IMR-90 (cell line): Measurements from ENCODE around the gene GSTP1. TPM values are rescaled to one million over a fixed set of nuclear protein-coding genes. Genes with fewer than 3 reads are reported as not detected.

Experiments used
- POLR2A ChIP-seq: IDR thresholded peaks from 2 replicates; pipeline ENCODE4 v1.6.1; 2012; ENCODE audit warnings: mild to moderate bottlenecking, low read depth, low read length
- RAD21 ChIP-seq: IDR thresholded peaks from 2 replicates; pipeline ENCODE4 v1.6.1; 2012; ENCODE audit warnings: low read length, improper control_type of control experiment
- SMC3 ChIP-seq: fragments of 150-350 bp; IDR thresholded peaks from 2 replicates; pipeline ENCODE4 v1.6.1; 2016; ENCODE audit warnings: low read depth, mild to moderate bottlenecking, antibody characterized with exemption, low read length, moderate library complexity
- polyA plus RNA-seq, 3 experiments: library from polyadenylated mRNA; depleted of rRNA; stranded (reverse); fragments of >200 nt; gene quantifications; 2 replicates each; pipeline ENCODE4 v1.2.3, GENCODE V29; 2012; ENCODE audit warnings: low replicate concordance in 1 of 3
- total RNA-seq: library from RNA; depleted of rRNA; stranded (reverse); fragments of >200 nt; gene quantifications from 2 replicates; pipeline ENCODE4 v1.2.3, GENCODE V29; 2012
- TF ChIP-seq, protein P1 (sequence below): conservative IDR thresholded peaks from 2 replicates; pipeline ENCODE4 v1.5.1; 2012; ENCODE audit warnings: mild to moderate bottlenecking, low read depth, low read length, improper control_type of control experiment

Gene GSTP1
- total and polyA plus RNA-seq, 2 of the 4 experiments (the other 2 are of a cell fraction), result 947 to 1,539 TPM

DNA sequence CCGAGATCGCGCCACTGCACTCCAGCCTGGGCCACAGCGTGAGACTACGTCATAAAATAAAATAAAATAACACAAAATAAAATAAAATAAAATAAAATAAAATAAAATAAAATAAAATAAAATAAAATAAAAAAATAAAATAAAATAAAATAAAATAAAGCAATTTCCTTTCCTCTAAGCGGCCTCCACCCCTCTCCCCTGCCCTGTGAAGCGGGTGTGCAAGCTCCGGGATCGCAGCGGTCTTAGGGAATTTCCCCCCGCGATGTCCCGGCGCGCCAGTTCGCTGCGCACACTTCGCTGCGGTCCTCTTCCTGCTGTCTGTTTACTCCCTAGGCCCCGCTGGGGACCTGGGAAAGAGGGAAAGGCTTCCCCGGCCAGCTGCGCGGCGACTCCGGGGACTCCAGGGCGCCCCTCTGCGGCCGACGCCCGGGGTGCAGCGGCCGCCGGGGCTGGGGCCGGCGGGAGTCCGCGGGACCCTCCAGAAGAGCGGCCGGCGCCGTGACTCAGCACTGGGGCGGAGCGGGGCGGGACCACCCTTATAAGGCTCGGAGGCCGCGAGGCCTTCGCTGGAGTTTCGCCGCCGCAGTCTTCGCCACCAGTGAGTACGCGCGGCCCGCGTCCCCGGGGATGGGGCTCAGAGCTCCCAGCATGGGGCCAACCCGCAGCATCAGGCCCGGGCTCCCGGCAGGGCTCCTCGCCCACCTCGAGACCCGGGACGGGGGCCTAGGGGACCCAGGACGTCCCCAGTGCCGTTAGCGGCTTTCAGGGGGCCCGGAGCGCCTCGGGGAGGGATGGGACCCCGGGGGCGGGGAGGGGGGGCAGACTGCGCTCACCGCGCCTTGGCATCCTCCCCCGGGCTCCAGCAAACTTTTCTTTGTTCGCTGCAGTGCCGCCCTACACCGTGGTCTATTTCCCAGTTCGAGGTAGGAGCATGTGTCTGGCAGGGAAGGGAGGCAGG lies at the start of gene GSTP1 (continued):
- peak; percentile 62 for TF ChIP-seq RAD21
- TF ChIP-seq, protein P1, sequence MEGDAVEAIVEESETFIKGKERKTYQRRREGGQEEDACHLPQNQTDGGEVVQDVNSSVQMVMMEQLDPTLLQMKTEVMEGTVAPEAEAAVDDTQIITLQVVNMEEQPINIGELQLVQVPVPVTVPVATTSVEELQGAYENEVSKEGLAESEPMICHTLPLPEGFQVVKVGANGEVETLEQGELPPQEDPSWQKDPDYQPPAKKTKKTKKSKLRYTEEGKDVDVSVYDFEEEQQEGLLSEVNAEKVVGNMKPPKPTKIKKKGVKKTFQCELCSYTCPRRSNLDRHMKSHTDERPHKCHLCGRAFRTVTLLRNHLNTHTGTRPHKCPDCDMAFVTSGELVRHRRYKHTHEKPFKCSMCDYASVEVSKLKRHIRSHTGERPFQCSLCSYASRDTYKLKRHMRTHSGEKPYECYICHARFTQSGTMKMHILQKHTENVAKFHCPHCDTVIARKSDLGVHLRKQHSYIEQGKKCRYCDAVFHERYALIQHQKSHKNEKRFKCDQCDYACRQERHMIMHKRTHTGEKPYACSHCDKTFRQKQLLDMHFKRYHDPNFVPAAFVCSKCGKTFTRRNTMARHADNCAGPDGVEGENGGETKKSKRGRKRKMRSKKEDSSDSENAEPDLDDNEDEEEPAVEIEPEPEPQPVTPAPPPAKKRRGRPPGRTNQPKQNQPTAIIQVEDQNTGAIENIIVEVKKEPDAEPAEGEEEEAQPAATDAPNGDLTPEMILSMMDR, result peak; percentile 88
- TF ChIP-seq POLR2A, result peak; percentile 98
- peak; percentile 65 for TF ChIP-seq SMC3
